BJ (cell line): ENCODE measurements around the gene TMEM18. TPM values are rescaled to one million over a fixed set of nuclear protein-coding genes. Genes with fewer than 3 reads are reported as not detected.
"Not testable (repeated sequence)": the region's sequence is repeated elsewhere in the genome, so short reads cannot be mapped to it uniquely, and the experiment has no call there.

Experiments
- CTCF ChIA-PET: fragments of 350-600 bp; formaldehyde crosslinking; extraction: SDS; loops from one replicate; lab custom pipeline; 2021; ENCODE audit warnings: antibody characterized with exemption, inconsistent platforms; lab: Yijun Ruan, JAX
- POLR2A ChIA-PET: fragments of 300-600 bp; sonication (Branson Sonifier 250); formaldehyde crosslinking; extraction: SDS; loops from one replicate; lab custom pipeline; 2021; ENCODE audit warnings: antibody characterized with exemption; lab: Charles Lee
- DNase-seq: peaks from one replicate; pipeline ENCODE4 v3.0.0-alpha.2; 2011; ENCODE audit warnings: low read depth
- H3K27me3 ChIP-seq: 2 replicates; pipeline ENCODE4 v1.6.0; 2011; ENCODE audit warnings: low read length; ENCODE audit not compliant: control insufficient read depth, insufficient read depth
- H3K36me3 ChIP-seq: 2 replicates; pipeline ENCODE4 v1.5.1; 2011; ENCODE audit warnings: low read length; ENCODE audit not compliant: control insufficient read depth, insufficient read depth
- H3K4me3 ChIP-seq: 2 replicates; pipeline ENCODE4 v1.5.1; 2011; ENCODE audit warnings: low read depth, mild to moderate bottlenecking, control low read depth, low read length
- polyA plus RNA-seq: library from polyadenylated mRNA; depleted of rRNA; stranded (reverse); fragments of >200 nt; gene quantifications from 2 replicates; pipeline ENCODE4 v1.2.3, GENCODE V29; 2011
- TF ChIP-seq, protein P1 (sequence below): IDR thresholded peaks from 2 replicates; pipeline ENCODE4 v1.5.1; 2011; ENCODE audit warnings: low read depth, mild to moderate bottlenecking, control low read depth, inconsistent platforms, low read length, moderate library complexity; ENCODE audit not compliant: insufficient read depth

TMEM18 gene
- polyA plus RNA-seq, 1 experiment = 17.9 TPM

DNA sequence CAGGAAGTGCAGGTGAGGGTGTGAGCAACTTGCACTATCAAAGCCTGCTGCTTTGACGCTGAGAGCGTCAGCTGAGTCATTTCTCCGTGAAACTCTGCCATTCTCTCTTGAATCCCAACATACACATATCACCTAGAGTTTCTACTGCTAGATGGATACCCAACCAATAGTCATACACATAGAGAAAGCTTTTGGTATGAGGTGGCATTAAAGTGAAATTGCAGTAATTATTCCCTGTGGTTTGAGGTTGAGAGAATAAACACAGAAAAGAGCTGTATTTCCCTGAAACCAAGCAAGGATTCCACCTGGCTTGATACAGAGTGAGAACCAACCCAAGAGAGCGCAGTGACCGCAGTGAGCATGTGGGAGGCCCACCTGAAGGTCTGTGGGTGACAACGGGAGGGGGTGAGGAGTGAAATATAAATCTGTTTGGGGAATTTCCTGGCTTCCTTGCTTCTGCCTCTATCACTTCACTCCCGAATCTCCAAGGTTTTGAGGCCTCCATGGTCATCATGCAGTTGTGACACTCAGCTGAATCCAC, 28.8 kb upstream of the TMEM18 start:
- no peak for DNase-seq
- H3K4me3 ChIP-seq = no peak overlapping the region
- TF ChIP-seq, protein P1, sequence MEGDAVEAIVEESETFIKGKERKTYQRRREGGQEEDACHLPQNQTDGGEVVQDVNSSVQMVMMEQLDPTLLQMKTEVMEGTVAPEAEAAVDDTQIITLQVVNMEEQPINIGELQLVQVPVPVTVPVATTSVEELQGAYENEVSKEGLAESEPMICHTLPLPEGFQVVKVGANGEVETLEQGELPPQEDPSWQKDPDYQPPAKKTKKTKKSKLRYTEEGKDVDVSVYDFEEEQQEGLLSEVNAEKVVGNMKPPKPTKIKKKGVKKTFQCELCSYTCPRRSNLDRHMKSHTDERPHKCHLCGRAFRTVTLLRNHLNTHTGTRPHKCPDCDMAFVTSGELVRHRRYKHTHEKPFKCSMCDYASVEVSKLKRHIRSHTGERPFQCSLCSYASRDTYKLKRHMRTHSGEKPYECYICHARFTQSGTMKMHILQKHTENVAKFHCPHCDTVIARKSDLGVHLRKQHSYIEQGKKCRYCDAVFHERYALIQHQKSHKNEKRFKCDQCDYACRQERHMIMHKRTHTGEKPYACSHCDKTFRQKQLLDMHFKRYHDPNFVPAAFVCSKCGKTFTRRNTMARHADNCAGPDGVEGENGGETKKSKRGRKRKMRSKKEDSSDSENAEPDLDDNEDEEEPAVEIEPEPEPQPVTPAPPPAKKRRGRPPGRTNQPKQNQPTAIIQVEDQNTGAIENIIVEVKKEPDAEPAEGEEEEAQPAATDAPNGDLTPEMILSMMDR = no peak
- CTCF ChIA-PET = interaction anchor here (1.0 to 1.6 kb wide), 2 partner anchors 10 to 840 kb away, joined by 3 to 4 read pairs; no protein-coding TSS in a partner anchor
- H3K27me3 ChIP-seq = peaks cover 2% of the 10 kb centered on the region; the same call in 1 of the 2 replicates
- POLR2A ChIA-PET = no interaction called here
- no peaks in the 10 kb centered on the region for H3K36me3 ChIP-seq

DNA sequence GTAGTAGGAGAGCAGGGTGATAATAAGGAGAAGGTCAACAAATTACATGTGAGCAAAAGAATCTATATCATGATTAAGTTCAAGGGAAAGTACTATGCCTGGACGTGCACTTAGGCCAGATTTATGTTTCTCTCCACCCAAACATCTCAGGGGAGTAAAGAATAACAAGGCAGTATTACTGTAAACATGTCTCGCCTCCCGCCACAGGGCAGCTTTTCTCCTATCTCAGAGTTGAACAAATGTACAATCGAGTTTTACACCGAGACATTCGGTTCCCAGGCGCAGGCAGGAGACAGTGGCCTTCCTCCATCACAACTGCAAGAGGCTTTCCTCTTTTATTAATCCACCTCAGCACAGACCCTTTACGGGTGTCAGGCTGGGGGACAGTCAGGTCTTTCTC, 25.6 kb upstream of the TMEM18 start:
- POLR2A ChIA-PET, CTCF ChIA-PET, H3K4me3 ChIP-seq, DNase-seq, H3K27me3 ChIP-seq, H3K36me3 ChIP-seq: not testable (repeated sequence)

DNA sequence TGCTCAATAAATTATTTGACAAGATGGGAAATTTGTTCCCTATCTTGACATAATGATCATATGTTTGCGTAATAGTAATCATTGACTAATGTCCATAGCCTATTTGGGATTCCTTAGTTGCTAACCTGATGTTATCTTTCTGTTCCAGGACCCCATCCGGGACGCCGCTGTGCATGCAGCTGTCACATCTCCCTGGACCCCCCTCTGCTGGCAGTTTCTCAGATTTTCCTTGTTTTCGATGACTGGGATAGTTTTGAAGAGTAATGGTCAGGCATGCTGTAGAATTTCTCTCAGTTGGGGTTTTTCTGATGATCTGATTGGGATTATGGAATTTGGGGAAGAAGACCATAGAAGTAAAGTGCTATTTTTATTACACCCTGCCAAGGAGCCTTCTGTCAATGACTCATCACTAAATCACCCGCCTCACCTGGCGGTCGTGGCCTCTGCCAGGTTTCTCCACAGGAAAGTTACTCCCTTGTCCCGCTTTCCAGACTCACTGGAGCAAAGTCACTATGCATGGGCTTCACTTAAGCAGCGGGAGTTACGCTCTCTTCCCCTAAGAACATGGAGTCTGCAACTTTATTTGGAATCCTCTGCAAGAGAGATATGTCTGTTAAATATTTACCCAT, 19.9 kb upstream of the TMEM18 start:
- no peak for DNase-seq
- CTCF ChIA-PET = no interaction called here
- Histone ChIP-seq H3K4me3 (no peak overlapping the region), H3K36me3 (no peaks in the 10 kb centered on the region), H3K27me3 (no peaks in the 10 kb centered on the region; the same call in 1 of the 2 replicates)
- TF ChIP-seq, protein P1 = no peak
- POLR2A ChIA-PET = no interaction called here

DNA sequence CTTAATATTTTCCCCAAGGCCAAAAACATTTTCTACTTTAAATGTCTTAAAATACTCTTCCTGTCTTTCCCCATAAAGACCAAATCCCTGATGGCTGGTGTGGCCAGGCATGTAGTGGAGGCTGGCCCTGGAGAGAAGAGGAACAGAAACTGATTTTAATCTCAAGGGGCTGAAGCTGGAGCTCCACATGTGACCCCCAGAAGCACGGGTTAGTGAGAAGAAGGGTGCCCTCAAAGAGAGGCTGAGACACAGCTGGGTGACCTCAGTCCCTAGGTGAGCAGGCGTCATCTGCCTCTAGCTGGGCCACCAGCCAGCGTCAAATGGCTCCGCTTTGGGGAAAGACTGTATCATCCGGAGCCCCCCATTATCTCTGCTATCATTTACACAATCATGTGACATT, 19.3 kb upstream of the TMEM18 start:
- TF ChIP-seq, protein P1 = no peak
- CTCF ChIA-PET = interaction anchor here (0.6 kb wide), 1 partner anchor 29 kb away, joined by 3 read pairs; no protein-coding TSS in a partner anchor
- no peaks in the 10 kb centered on the region; the same call in 1 of the 2 replicates for H3K27me3 ChIP-seq
- POLR2A ChIA-PET = no interaction called here
- H3K36me3 ChIP-seq = no peaks in the 10 kb centered on the region
- no peak for DNase-seq
- no peak overlapping the region for H3K4me3 ChIP-seq

DNA sequence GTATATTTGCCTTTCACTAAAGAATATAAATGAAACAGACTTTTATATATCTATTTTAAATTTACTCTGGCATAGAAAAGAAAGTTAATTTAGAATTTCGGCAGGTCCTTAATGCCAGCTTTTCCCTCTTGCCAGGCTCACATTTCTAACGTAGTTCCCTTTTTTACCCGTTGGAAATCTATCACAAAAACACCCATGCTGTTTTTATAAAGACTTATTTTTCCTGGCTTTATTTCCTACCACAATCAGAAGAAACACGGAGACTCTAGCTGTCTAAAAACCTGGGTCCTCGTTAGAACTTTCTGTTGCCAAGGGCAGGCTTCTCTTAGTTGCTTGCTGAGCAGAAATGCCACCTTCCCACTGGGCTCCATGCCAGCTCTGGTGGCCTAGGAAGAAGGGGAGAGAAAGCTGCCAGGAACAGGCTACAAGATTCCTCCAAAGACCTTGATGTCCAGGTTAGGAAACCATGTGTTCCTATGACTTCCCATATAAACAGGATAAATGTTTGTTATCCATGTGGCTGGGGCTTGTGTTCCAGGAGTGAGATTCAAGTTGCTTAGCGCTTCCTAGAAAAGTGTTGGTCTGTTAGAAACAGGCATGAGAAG, 17.8 kb upstream of the TMEM18 start:
- Histone ChIP-seq H3K27me3 (no peaks in the 10 kb centered on the region; the same call in 1 of the 2 replicates), H3K36me3 (no peaks in the 10 kb centered on the region), H3K4me3 (no peak overlapping the region)
- TF ChIP-seq, protein P1 = no peak
- DNase-seq = no peak
- ChIA-PET POLR2A (no interaction called here), CTCF (interaction anchor here (1.2 kb wide), 1 partner anchor 20 kb away, joined by 3 read pairs; no protein-coding TSS in a partner anchor)
